Calu3 (cell line): ENCODE results near the gene PCID2. TPM values are rescaled to one million over a fixed set of nuclear protein-coding genes. Genes with fewer than 3 reads are reported as not detected.
A peak's percentile ranks its signal among the peaks of the same experiment; 100 is the strongest.
"Not testable (repeated sequence)": the region's sequence is repeated elsewhere in the genome, so short reads cannot be mapped to it uniquely, and the experiment has no call there.

ENCODE experiments used
- Bru-seq: library from RNA; stranded (reverse); fragments of 400-500 nt; gene quantifications from one replicate; lab custom pipeline; 2021; lab: Mats Ljungman, UMichigan
- BruChase-seq, 2 experiments: library from RNA; stranded (reverse); fragments of 400-500 nt; gene quantifications; one replicate each; lab custom pipeline; 2021; lab: Mats Ljungman, UMichigan
- BruUV-seq: library from RNA; stranded (reverse); fragments of 400-500 nt; replicated peaks from 2 replicates; lab custom pipeline; 2021; lab: Mats Ljungman, UMichigan
- CTCF ChIA-PET: fragments of 300-600 bp; sonication (Branson Sonifier 250); formaldehyde crosslinking; loops from one replicate; lab custom pipeline; 2022; ENCODE audit warnings: antibody characterized with exemption; lab: Charles Lee
- DNase-seq: peaks from one replicate; pipeline ENCODE4 v3.0.0; 2022
- H3K27ac Mint-ChIP-seq: one replicate; pipeline ENCODE4 v1.8.0; 2022; ENCODE audit warnings: mixed read lengths; ENCODE audit not compliant: unreplicated experiment
- H3K27me3 Mint-ChIP-seq: one replicate; pipeline ENCODE4 v1.8.0; 2022; ENCODE audit warnings: mixed read lengths; ENCODE audit not compliant: unreplicated experiment
- H3K36me3 Mint-ChIP-seq: one replicate; pipeline ENCODE4 v1.8.0; 2022; ENCODE audit warnings: mild to moderate bottlenecking, moderate library complexity, mixed read lengths; ENCODE audit not compliant: insufficient read depth, unreplicated experiment
- H3K4me1 Mint-ChIP-seq: one replicate; pipeline ENCODE4 v1.8.0; 2022; ENCODE audit warnings: mild to moderate bottlenecking, low read depth, mixed read lengths; ENCODE audit not compliant: unreplicated experiment
- H3K4me3 Mint-ChIP-seq: one replicate; pipeline ENCODE4 v1.8.0; 2022; ENCODE audit warnings: mild to moderate bottlenecking, low read depth, moderate library complexity, mixed read lengths; ENCODE audit not compliant: unreplicated experiment
- H3K9me3 Mint-ChIP-seq: one replicate; pipeline ENCODE4 v1.8.0; 2022; ENCODE audit warnings: low read depth, mixed read lengths; ENCODE audit not compliant: unreplicated experiment
- intact Hi-C: fragments of 100-400 bp; cut with micrococcal nuclease; formaldehyde crosslinking; loops from one replicate; pipeline ENCODE4 v1.10.0; 2022; ENCODE audit not compliant: unreplicated experiment
- long read RNA-seq: library from polyadenylated mRNA; stranded (forward); transcript quantifications from one replicate; pipeline ENCODE4 v2.0.0, GENCODE V29; 2022
- total RNA-seq: library from RNA; stranded (reverse); gene quantifications from 2 replicates; pipeline ENCODE4 v1.2.3, GENCODE V29; 2022
- TF ChIP-seq, protein P1 (sequence below): fragments of 200-600 bp; IDR thresholded peaks from one replicate; pipeline ENCODE4 v1.8.0; 2022; ENCODE audit warnings: antibody characterized with exemption; ENCODE audit not compliant: unreplicated experiment

Gene PCID2
- 21.1 and 21.2 TPM in 2 replicates for total RNA-seq
- percentile 74 among the genes with signal in this experiment for Bru-seq, nascent RNA
- percentile 65 among the genes with signal in this experiment for BruChase-seq, experiment 1, labeled RNA remaining after a 6-hour chase
- BruChase-seq, experiment 2, labeled RNA remaining after a 2-hour chase: percentile 71 among the genes with signal in this experiment
- long read RNA-seq, transcript PCID2-202 (14 exons, 1,898 nt): major isoform, 14 of 27 reads
- long read RNA-seq, partial matches to known transcripts: 1 of 27 reads
- long read RNA-seq, other reads (novel, unspliced or antisense): 6 of 27 reads

GRCh38 chr13:113208421-113209335 lies at the start of gene PCID2:
Gene PCID2 (minus strand): TSS chr13:113208669. CDS start chr13:113208634, 35 bp downstream.
- CTCF ChIA-PET: interaction anchor here (0.6 to 0.8 kb wide), 2 partner anchors 164 to 580 kb away, joined by 3 to 5 read pairs; no protein-coding TSS in a partner anchor
- DNase-seq: peak; percentile 76
- Mint-ChIP-seq H3K27ac (no peak within 1 kb of the TSS), H3K4me1 (no peaks in the 10 kb centered on the region), H3K27me3 (no peaks in the 10 kb centered on the region), H3K9me3 (no peaks in the 10 kb centered on the region), H3K4me3 (peak within 1 kb of the TSS; percentile 67), H3K36me3 (peaks cover 14% of the 10 kb centered on the region)
- BruUV-seq: no TSS peak
- TF ChIP-seq, protein P1, sequence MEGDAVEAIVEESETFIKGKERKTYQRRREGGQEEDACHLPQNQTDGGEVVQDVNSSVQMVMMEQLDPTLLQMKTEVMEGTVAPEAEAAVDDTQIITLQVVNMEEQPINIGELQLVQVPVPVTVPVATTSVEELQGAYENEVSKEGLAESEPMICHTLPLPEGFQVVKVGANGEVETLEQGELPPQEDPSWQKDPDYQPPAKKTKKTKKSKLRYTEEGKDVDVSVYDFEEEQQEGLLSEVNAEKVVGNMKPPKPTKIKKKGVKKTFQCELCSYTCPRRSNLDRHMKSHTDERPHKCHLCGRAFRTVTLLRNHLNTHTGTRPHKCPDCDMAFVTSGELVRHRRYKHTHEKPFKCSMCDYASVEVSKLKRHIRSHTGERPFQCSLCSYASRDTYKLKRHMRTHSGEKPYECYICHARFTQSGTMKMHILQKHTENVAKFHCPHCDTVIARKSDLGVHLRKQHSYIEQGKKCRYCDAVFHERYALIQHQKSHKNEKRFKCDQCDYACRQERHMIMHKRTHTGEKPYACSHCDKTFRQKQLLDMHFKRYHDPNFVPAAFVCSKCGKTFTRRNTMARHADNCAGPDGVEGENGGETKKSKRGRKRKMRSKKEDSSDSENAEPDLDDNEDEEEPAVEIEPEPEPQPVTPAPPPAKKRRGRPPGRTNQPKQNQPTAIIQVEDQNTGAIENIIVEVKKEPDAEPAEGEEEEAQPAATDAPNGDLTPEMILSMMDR: no peak
- intact Hi-C loops: no loop called here

DNA sequence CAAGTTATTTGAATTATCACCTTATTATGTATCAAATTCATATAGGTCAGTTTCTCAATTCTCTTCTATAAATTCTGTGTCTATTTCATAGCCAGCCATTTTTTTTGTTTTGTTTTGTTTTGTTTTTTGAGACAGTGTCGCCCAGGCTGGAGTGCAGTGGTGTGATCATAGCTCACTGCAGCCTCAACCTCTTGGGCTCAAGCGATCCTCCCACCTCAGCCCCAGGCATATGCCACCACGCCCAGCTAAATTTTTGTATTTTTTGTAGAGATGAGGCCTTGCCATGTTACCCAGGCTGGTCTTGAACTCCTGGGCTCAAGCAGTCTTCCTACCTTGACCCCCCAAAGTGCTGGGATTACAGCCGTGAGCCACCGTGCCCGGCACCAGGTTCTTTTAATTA lies 49.4 kb upstream of the PCID2 start:
- H3K4me1 Mint-ChIP-seq, H3K27ac Mint-ChIP-seq, DNase-seq, H3K36me3 Mint-ChIP-seq, H3K4me3 Mint-ChIP-seq, BruUV-seq, H3K9me3 Mint-ChIP-seq, H3K27me3 Mint-ChIP-seq, CTCF ChIA-PET, intact Hi-C loops: not testable (repeated sequence)

GRCh38 chr13:113252516-113253095 lies 44.1 kb upstream of the PCID2 start:
- peaks cover 18% of the 10 kb centered on the region for H3K36me3 Mint-ChIP-seq
- no peak overlapping the region for H3K4me3 Mint-ChIP-seq
- no TSS peak for BruUV-seq
- CTCF ChIA-PET: no interaction called here
- H3K9me3 Mint-ChIP-seq: no peaks in the 10 kb centered on the region
- TF ChIP-seq, protein P1: no peak
- no peak for DNase-seq
- H3K27me3 Mint-ChIP-seq: no peaks in the 10 kb centered on the region
- intact Hi-C loops: no loop called here
- no peaks in the 10 kb centered on the region for H3K4me1 Mint-ChIP-seq
- no peak overlapping the region for H3K27ac Mint-ChIP-seq

- TF ChIP-seq, protein P1: no peak
- peaks cover 3% of the 10 kb centered on the region for H3K36me3 Mint-ChIP-seq
- no peaks in the 10 kb centered on the region for H3K4me1 Mint-ChIP-seq
Measured at GRCh38 chr13:113245849-113246796, 37.7 kb upstream of the PCID2 start.

More at GRCh38 chr13:113245849-113246796, 37.7 kb upstream of the PCID2 start:
- no peak overlapping the region for H3K27ac Mint-ChIP-seq
- no peaks in the 10 kb centered on the region for H3K27me3 Mint-ChIP-seq
- no TSS peak for BruUV-seq
- intact Hi-C loops: no loop called here
- CTCF ChIA-PET: no interaction called here
- no peak overlapping the region for H3K4me3 Mint-ChIP-seq
- no peak for DNase-seq
- H3K9me3 Mint-ChIP-seq: no peaks in the 10 kb centered on the region
